GM18907 (cell line): Measurements from ENCODE around the gene MTHFD1L.
A peak's percentile ranks its signal among the peaks of the same experiment; 100 is the strongest.
"Not testable (repeated sequence)": the region's sequence is repeated elsewhere in the genome, so short reads cannot be mapped to it uniquely, and the experiment has no call there.

Source experiments
- ATAC-seq: cut with Tn5 transposase; IDR thresholded peaks from one replicate; pipeline ENCODE4 v1.9.1; 2021; ENCODE audit warnings: mild to moderate bottlenecking, moderate library complexity; ENCODE audit not compliant: unreplicated experiment

The MTHFD1L gene

DNA sequence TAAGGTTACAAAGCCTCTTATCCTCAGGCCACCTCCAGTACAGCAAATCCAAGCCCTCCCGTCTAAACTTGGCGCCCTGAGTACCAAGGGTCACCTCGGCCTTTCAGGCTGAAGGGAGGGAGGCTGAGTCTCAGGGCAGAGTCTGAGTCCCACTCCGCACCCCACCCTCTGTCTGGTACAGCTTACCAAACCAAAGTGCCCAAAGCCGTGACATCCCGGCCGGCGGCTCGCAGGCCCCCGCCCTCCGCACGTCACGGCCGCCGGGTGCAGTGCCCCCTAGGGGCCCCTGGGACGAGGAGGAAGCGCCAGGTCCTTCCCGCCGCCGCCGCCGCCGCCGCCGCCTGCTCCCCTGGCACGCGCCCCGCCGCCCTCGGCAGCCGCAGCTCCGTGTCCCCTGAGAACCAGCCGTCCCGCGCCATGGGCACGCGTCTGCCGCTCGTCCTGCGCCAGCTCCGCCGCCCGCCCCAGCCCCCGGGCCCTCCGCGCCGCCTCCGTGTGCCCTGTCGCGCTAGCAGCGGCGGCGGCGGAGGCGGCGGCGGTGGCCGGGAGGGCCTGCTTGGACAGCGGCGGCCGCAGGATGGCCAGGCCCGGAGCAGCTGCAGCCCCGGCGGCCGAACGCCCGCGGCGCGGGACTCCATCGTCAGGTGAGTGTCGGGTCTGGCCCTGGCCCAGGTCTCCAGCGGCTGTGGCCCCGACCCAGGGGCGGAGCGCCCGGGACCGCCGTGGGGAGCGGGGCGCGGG is at the start of gene MTHFD1L:
TSS of gene MTHFD1L (plus strand) at position 297 of the 741 bp plus-strand sequence. CDS start at position 418, 121 bp downstream.
- ATAC-seq = peak; percentile 84

DNA sequence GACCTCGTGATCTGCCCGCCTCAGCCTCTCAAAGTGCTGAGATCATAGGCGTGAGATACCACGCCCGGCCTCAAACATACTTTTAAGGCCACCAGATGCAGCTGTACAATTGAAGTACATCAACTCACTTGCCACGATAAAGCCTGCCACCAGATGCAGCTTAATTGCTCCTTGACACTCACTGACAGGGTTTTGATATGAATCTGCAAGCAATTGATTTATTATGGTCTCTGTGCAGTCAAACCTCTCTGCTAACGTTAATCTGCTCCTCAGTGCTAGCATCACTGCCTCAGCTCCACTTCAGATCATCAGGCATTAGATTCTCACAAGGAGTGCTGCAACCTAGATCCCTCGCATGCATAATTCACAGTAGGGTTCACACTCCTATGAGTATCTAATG is 48.9 kb upstream of the MTHFD1L start:
- not testable (repeated sequence) for ATAC-seq

DNA sequence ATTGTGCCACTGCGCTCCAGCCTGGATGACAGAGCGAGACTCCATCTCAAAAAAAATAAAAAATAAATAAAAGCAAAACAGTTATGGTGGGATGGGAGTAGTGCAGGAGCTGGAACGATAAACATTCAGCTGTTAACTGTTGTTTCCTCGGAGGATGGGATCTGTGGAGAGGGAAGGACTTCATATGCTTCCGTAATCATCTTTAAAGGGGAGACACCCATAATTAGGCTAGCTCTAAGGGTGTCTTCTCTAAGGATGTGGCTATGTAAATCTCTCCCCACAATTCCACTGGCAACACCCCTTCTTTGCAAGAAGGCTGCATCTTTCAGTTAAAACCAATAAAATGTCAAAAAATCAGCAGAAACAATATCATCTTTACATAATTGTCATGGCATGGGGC is 42.6 kb upstream of the MTHFD1L start:
- ATAC-seq = no peak

DNA sequence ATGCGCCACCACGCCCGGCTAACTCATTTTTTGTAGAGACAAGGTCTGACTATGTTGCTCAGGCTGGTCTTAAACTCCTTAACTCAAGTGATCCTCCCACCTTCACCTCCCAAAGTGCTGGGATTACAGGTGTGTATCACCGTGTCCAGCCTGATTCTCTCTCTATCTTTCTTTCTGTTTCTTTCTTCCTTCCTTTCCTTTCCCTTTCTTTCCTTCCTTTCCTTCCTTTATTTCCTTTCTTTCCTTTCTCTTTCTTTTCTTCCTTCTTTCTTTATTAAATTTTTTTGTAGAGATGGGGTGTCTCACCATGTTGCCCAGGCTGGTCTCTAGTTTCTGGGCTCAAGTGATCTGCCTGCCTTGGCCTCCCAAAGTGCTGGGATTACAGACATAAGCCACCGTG is 38.7 kb upstream of the MTHFD1L start:
- ATAC-seq = no peak

DNA sequence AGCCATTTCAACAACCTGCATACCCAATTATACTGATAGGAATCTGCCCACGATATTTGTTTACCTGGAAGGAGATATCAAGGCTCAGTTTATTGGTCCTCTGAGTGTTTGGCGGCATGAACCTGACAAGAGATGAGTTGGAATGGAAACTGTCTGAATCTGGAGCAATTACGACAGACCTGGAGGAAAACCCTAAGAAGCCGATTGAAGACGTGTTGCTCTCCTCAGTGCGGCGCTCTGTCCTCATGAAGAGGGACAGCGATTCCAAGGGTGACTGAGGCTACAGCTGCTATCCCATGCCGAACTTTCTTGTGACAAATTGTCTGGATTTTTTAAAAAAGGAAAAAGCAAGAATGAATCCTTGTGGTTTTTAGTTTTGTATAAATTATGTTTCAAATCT is 37.4 kb upstream of the MTHFD1L start:
- ATAC-seq = not testable (repeated sequence)

DNA sequence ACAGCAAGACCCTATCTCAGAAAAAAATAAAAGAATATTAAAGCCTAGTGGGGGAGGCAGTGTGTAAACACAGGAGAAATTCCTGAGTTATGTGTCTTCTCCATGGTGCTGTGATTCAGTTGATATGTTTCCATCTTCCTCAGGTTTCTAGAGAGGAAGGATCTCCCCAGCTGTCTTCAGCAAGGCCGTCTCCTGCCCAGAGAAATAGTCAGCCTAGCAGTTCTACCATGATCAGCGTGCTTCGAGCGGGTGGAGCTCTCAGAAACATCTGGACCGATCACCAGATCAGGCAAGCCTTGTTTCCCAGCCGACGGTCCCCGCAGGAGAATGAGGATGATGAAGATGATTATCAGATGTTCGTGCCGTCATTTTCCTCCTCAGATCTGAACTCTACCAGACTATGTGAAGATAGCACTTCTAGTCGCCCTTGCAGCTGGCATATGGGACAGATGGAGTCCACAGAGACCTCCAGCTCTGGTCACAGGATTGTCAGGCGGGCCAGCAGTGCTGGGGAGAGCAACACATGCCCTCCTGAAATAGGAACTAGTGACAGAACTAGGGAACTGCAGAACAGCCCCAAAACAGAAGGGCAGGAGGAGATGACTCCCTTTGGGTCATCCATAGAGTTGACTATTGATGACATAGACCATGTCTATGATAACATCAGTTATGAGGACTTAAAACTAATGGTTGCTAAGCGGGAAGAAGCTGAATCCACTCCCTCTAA is 34.9 kb upstream of the MTHFD1L start:
- ATAC-seq = no peak

DNA sequence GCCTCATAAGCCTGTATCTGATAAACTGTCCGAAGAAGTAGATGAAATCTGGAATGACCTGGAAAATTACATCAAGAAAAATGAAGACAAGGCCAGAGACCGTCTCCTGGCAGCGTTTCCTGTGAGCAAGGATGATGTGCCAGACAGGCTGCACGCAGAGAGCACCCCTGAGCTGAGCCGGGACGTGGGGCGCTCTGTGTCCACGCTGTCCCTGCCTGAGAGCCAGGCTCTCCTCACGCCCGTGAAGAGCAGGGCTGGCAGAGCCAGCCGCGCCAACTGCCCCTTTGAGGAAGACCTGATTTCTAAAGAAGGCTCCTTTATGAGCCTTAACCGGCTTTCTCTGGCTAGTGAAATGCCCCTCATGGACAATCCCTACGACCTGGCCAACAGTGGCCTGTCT is 33.9 kb upstream of the MTHFD1L start:
- ATAC-seq = no peak

DNA sequence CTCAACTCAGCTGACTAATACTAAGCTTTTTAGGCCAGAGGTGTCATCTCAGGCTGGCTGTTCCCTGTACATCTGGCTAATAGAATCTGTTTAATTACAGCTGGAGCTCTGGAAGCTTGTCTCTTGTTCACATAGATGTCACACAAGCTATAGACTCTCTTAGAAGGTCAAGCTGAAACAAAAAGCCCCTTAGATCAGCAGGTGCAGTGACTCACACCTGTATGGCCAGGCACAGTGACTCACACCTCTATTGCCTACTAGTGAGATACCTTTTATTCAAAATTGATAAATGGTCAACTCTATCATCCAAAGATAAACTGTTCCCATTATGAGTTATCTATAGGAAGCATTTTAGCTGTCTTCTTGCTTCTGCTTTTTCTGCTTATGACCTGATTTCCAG is 29.9 kb upstream of the MTHFD1L start:
- ATAC-seq = no peak

DNA sequence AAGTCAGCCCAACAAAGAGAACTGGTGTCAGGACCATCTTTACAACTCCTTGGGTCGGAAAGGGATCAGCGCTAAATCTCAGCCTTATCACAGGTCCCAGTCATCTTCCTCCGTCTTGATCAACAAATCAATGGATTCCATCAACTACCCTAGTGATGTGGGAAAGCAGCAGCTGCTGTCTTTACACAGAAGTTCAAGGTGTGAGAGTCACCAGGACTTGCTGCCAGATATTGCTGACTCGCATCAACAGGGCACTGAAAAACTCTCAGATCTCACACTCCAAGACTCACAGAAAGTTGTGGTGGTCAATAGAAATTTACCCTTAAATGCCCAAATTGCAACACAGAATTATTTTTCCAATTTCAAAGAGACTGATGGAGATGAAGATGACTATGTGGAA is 25.3 kb upstream of the MTHFD1L start:
- no peak for ATAC-seq

DNA sequence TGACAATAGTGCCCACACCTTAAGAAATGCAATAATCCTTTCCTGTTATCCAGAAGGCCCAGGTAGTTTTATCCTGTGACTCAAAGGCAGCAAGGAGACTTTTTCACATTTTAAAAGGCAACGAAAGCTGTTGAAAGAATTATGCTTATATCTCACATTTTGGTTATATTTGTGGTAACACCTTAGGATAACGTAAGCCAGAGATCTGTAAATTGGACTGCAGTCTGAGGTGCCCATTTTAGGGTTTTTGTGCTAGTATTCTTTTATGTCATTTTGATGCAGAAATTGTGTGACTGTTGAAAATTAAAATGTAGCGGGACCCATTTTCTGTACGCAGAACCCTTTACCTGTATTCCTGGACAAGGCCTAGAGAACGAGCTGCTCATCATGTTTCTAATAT is 24.3 kb upstream of the MTHFD1L start:
- no peak for ATAC-seq

DNA sequence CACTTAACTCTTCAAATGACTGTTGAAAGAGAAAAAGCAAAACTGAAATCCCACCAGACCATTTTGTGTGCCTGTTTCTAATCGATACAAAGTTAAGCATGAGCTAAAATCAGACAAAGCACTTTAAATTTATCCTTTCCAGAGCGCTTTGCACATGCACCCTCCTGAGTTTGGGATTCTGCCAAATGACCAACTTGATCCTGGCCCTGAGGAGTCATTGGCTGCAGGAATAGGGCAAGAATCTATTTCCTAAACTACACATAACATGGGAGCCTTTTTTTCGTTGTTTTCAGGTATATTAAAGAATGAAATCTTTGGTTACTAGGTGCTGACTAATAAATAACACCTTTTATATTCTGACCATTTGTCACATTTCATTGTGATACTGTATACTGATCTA is 23.8 kb upstream of the MTHFD1L start:
- no peak for ATAC-seq

DNA sequence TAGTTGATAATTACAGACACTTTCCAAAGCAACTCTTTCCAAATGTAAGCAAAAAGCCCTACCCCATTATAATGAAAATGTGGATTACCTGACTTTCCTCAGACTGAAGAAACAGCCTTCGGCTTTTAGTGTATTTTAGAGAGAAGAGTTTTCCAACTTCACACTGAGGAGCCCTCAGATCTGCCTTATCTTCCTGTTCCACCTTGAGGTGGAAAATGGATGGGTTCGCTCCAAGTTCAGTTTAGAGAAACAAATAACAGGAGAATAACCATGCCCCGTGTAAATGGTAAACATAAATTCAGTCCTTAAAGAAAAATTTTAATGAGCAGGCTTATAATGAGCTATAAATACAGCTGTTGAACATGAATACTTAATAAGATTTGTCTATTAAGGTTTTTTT is 21.1 kb upstream of the MTHFD1L start:
- no peak for ATAC-seq

DNA sequence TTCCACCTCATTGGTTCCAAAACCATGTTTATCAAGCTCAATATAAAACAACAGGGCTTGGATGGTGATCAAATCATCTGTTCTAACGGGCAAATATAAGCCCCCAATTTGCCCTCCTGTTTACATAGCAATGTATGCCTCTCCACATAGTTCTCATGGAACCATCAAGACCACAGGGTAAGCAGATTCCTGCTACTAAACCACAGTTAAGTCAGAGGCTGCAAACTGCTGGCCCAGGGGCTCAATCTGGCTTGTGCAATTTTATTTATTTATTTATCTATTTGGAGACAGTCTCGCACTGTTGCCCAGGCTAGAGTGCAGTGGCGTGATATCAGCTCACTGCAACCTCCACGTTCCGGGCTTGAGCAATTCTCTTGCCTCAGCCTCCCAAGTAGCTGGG is 18.9 kb upstream of the MTHFD1L start:
- no peak for ATAC-seq

DNA sequence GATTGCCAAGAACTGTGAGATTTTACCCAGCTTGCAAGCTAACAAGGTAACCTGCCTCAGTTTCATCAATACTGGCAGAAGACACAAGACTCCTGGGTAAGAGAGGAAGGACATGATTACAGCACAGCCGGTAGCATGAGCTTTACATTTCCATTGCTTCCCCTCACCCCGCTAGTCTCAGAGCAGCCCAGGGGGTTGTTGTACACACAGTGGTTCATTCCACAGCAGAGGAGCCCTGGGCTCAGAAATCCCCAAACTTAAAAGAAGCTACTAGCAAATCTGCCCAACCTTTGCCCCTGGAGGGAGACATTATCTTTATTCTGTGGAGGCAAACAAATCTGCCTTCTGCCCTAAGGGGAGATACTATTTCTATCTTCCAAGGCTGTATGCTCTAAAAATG is 17.1 kb upstream of the MTHFD1L start:
- no peak for ATAC-seq

DNA sequence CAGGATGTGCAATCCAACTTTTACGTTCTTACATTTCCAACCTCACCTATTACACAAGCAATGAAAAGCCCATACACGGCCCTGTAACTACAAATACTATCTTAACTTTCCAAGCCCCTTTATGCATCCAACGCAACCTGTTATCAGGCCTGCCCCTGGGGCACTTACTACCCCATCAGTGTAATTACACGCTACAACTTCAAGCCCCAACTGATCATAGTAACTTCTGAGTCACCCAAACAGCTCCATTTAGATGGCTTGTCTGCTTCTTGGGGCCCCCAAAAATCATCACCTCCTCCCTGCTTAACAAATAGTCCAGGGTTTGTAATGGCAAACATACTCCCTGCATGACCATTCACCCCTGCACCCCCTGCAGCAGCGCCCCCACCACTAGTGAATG is 11.1 kb upstream of the MTHFD1L start:
- not testable (repeated sequence) for ATAC-seq

DNA sequence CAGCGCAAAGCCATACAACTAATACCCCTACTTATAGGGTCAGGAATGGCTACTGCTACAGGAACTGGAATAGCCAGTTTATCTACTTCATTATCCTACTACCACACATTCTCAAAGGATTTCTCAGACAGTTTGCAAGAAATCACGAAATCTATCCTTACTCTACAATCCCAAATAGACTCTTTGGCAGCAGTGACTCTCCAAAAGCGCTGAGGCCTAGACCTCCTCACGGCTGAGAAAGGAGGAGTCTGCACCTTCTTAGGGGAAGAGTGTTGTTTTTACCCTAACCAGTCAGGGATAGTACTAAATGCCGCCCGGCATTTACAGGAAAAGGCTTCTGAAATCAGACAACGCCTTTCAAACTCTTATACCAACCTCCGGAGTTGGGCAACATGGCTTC is 10.3 kb upstream of the MTHFD1L start:
- ATAC-seq = not testable (repeated sequence)

DNA sequence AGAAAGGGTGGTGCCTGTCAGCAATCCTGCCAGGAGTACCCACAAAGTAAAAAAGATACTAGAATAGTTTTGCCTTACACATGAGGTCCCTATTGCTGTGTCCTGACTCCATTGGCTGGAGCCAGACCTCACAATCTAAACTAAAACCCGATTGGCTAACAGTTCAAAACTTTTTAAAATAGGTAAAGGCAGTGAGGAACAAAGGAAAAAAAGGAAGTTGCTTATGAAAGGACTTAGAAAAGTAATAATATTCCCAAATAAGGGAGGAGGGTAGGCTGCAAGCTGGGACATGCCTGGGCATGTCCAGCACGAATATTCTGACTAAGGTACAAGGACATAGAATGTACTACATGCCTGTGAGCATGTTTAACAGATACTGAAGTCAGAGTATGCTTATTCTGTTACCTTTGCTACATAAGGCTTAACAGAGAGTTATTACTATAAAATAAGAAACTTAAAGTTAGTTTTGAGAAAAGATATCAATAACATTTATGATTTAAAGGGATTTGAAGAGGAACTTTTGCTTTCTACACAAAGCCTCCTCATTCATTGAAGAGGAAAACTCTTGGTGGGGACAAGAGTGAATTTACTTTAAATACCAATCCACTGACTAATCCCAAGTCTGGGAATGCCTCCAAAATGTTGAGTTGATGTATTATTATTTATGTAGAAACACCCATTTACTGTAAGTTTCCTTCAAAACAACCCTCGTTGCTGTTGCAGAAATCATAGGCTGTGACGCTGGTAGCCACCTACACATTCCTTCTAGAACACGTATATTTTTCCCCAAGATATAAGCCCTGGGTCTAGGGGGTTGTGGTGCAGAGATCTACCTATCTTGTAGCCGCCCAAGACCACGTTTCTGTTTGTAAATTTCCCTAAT is 8.2 kb upstream of the MTHFD1L start:
- no peak for ATAC-seq

DNA sequence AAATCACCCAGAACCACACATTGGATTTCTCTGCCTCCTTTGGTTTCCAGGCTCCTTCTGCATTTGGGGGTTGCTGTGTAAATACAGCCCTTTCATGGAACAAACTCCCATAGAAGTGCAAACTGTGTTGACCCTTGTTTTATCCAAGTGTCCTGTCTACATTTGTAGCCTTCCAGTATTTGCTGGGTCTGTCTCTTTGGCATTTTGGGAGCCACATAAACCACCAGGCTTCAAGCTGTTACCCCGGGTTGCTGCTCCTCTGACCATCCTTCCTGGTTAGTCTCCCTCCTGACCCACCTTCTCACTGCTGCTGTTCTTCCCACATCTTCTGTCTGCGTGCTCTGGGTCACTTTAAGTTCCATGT is 7.6 kb upstream of the MTHFD1L start:
- no peak for ATAC-seq

DNA sequence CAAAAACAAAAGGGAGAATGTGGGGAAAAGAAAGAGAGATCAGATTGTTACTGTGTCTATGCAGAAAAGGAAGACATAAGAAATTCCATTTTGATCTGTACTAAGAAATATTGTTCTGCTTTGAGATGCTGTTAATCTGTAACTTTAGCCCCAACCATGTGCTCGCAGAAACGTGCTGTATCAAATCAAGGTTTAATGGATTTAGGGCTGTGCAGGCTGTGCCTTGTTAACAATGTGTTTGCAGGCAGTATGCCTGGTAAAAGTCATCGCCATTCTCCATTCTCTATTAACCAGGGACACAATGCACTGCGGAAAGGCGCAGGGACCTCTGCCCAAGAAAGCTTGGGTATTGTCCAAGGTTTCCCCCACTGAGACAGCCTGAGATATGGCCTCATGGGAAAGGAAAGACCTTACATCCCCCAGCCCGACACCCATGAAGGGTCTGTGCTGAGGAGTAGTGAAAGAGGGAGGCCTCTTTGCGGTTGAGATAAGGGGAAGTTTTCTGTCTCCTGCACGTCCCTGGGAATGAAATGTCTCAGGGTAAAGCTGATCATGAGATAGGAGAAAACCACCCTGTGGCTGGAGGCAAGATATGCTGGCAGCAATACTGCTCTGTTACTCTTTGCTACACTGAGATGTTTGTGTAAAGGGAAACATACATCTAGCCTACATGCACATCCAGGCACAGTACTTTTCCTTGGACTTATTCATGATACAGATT is 3.9 kb upstream of the MTHFD1L start:
- not testable (repeated sequence) for ATAC-seq

DNA sequence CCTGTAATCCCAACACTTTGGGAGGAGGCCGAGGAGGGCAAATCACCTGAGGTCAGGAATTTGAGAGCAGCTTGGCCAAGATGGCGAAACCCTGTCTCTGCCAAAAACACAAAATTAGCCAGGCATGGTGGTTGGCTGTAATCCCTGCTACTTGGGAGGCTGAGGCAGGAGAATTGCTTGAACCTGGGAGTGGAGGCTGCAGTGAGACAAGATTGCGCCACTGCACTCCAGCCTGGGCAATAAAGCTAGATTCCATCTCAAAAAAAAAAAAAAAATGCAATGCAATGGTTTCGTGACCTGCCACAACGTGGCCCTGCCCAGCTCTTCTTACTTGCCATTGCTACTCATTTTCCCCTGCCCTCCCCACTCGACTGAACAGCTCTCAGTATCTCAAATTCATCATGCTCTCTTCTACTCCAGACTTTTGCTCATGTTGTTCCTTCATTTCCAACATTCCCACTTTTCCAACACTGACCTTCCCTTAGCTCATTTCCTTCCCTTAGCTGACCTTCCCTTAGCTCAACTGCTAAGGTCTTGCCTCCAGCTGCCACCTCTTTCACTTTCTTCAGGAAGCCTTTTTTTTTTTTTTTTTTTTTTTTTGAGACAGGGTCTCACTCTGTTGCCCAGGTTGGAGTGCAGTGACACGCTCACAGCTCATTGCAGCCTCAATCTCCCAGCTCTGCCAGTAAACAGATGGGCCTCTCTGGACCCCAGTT is 2.1 kb upstream of the MTHFD1L start:
- ATAC-seq = no peak
